ENCODE results near the gene SCN10A.

GRCh38 chr3:38828681-38829080 is 12.7 kb upstream of the SCN10A start:
- TF ChIP-seq EZH2phosphoT487 (IDR thresholded peaks at IDR 0.05; ENCODE audit: insufficient read depth, low read depth) (no peak), EZH2 (IDR thresholded peaks at IDR 0.05; ENCODE audit: insufficient read depth, poor library complexity, severe bottlenecking) (no peak)
